A549 (cell line): ENCODE results near the gene WEE2.

Experiments
- CEBPB ChIP-seq, 2 experiments: fragments of >200 bp in 1 of 2; sonication (Bioruptor Twin) in 1 of 2; formaldehyde crosslinking in 1 of 2; IDR thresholded peaks; 2 replicates each; pipeline ENCODE4 v1.6.1; 2012 to 2016
- CTCF ChIP-seq: fragments of >200 bp; sonication (Bioruptor Twin); formaldehyde crosslinking; IDR thresholded peaks from 3 replicates; pipeline ENCODE4 v1.5.1; 2016
- HDAC2 ChIP-seq: fragments of 200-600 bp; sonication (generic); IDR thresholded peaks from 2 replicates; pipeline ENCODE4 v1.6.1; 2016

- TF ChIP-seq CTCF (no peak), CEBPB (IDR thresholded peaks at IDR 0.05) (no peak), HDAC2 (no peak)
Observed at GRCh38 chr7:141700848-141701371, 7.2 kb upstream of the WEE2 start.
